Measurements from ENCODE around the gene DUSP1. TPM values are rescaled to one million over a fixed set of nuclear protein-coding genes. Genes with fewer than 3 reads are reported as not detected.

The DUSP1 gene
- total RNA-seq, 1 donor from 2014 or later, result 25.3 TPM

DNA sequence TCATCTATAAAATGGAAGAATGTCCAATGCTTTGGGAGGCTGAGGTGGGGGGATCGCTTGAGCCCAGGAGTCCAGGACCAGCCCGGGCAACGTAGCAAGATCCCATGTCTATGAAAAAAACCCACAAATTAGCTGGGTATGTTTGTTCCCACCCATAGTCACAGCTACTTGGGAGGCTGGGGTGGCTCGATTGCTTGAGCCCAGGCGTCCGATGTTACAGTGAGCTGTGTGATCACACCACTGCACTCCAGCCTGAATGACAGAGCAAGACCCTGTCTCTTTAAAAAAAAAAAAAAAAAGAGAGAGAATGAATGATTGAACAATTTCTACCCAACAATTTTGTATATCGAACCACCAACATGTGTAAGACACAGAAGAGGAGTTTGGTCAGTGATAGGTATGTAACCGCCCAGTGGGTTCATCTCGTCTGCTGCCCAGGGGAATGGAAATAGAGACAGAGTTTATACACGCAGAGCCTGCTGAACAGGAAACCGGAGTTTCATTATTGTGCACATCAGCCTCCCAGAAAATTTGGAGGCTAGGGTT, 36.8 kb upstream of the DUSP1 start:
- TF ChIP-seq CTCF (IDR thresholded peaks at IDR 0.05; ENCODE audit: unreplicated experiment), result no peak
- H3K27ac Mint-ChIP-seq (ENCODE audit: unreplicated experiment), result no peak overlapping the region
- peaks cover 4% of the 10 kb centered on the region for H3K4me1 Mint-ChIP-seq (ENCODE audit: unreplicated experiment)
- H3K4me3 Mint-ChIP-seq (ENCODE audit: unreplicated experiment), result no peak overlapping the region
- H3K9me3 Mint-ChIP-seq (ENCODE audit: unreplicated experiment), result no peaks in the 10 kb centered on the region
- H3K36me3 Mint-ChIP-seq (ENCODE audit: low read depth, unreplicated experiment), result no peaks in the 10 kb centered on the region
- H3K27me3 Mint-ChIP-seq (ENCODE audit: unreplicated experiment), result peaks cover 3% of the 10 kb centered on the region
- no peak for DNase-seq (ENCODE audit: low spot score)

- H3K4me1 Mint-ChIP-seq (ENCODE audit: unreplicated experiment), result peaks cover 4% of the 10 kb centered on the region
Observed at GRCh38 chr5:172806897-172807672, 36.1 kb upstream of the DUSP1 start.

DNA sequence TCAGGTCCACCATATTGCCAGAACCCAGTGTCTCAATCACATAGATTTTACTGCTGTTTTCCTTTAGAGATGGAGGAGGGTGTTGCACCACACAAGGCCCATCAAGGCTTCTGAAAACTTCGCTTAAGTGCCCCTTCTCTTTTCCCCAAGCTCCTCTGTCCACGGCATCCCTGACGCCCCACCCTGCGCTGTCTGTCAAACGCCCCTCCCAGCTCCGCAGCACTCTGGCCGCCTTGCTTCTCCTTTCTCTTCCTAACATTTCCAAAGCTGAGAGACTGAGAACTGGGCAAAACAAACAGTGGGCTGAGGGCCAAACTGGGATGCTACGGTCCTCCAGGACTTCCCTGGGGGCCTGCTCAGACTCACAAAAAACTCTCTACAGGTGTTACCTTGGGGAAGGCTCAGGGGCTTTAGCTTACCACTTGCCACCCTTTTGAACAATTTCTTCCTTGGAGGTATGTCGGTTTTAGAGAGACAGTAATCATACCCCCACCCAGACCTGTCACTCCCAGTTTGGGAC, 34.8 kb upstream of the DUSP1 start:
- H3K4me1 Mint-ChIP-seq (ENCODE audit: unreplicated experiment), result peaks cover 4% of the 10 kb centered on the region
- DNase-seq (ENCODE audit: low spot score), result no peak
- H3K36me3 Mint-ChIP-seq (ENCODE audit: low read depth, unreplicated experiment), result no peaks in the 10 kb centered on the region
- peaks cover 8% of the 10 kb centered on the region for H3K27me3 Mint-ChIP-seq (ENCODE audit: unreplicated experiment)
- H3K9me3 Mint-ChIP-seq (ENCODE audit: unreplicated experiment), result no peaks in the 10 kb centered on the region
- no peak overlapping the region for H3K27ac Mint-ChIP-seq (ENCODE audit: unreplicated experiment)
- no peak for TF ChIP-seq CTCF (IDR thresholded peaks at IDR 0.05; ENCODE audit: unreplicated experiment)
- no peak overlapping the region for H3K4me3 Mint-ChIP-seq (ENCODE audit: unreplicated experiment)

More at GRCh38 chr5:172806897-172807672, 36.1 kb upstream of the DUSP1 start:
- peak; percentile 34 for DNase-seq (ENCODE audit: low spot score)
- peaks cover 3% of the 10 kb centered on the region for H3K27me3 Mint-ChIP-seq (ENCODE audit: unreplicated experiment)
- H3K4me3 Mint-ChIP-seq (ENCODE audit: unreplicated experiment), result no peak overlapping the region
- peak overlapping the region; percentile 36 for H3K27ac Mint-ChIP-seq (ENCODE audit: unreplicated experiment)
- no peaks in the 10 kb centered on the region for H3K9me3 Mint-ChIP-seq (ENCODE audit: unreplicated experiment)
- TF ChIP-seq CTCF (IDR thresholded peaks at IDR 0.05; ENCODE audit: unreplicated experiment), result no peak
- no peaks in the 10 kb centered on the region for H3K36me3 Mint-ChIP-seq (ENCODE audit: low read depth, unreplicated experiment)

- no peak overlapping the region for H3K27ac Mint-ChIP-seq (ENCODE audit: unreplicated experiment)
- H3K4me1 Mint-ChIP-seq (ENCODE audit: unreplicated experiment), result peaks cover 4% of the 10 kb centered on the region
- no peak overlapping the region for H3K4me3 Mint-ChIP-seq (ENCODE audit: unreplicated experiment)
- TF ChIP-seq CTCF (IDR thresholded peaks at IDR 0.05; ENCODE audit: unreplicated experiment), result no peak
- DNase-seq (ENCODE audit: low spot score), result no peak
- H3K9me3 Mint-ChIP-seq (ENCODE audit: unreplicated experiment), result no peaks in the 10 kb centered on the region
- no peaks in the 10 kb centered on the region for H3K36me3 Mint-ChIP-seq (ENCODE audit: low read depth, unreplicated experiment)
- peaks cover 8% of the 10 kb centered on the region for H3K27me3 Mint-ChIP-seq (ENCODE audit: unreplicated experiment)
Observed at GRCh38 chr5:172805018-172805683, 34.2 kb upstream of the DUSP1 start.

All from endothelial cell (in vitro differentiated cells).